C4-2B (cell line): ENCODE data around the gene FBXO21.
"Not testable (repeated sequence)": the region's sequence is repeated elsewhere in the genome, so short reads cannot be mapped to it uniquely, and the experiment has no call there.

ENCODE experiments used
- H3K27ac ChIP-seq: fragments of 450-650 bp; 2 replicates; pipeline ENCODE4 v1.5.1; 2017
- CTCF ChIP-seq: fragments of 450-650 bp; conservative IDR thresholded peaks from 2 replicates; pipeline ENCODE4 v1.5.1; 2017; ENCODE audit warnings: mild to moderate bottlenecking
- ZFX ChIP-seq: fragments of 450-650 bp; IDR thresholded peaks from 2 replicates; pipeline ENCODE4 v1.6.1; 2017

FBXO21 gene

GRCh38 chr12:117210266-117210918 is 20.1 kb upstream of the FBXO21 start:
- H3K27ac ChIP-seq: no peak overlapping the region
- TF ChIP-seq ZFX (no peak), CTCF (no peak)

GRCh38 chr12:117209626-117210025 is 19.4 kb upstream of the FBXO21 start:
- TF ChIP-seq ZFX (no peak), CTCF (no peak)
- no peak overlapping the region for H3K27ac ChIP-seq

- H3K27ac ChIP-seq: no peak overlapping the region
- no peak for TF ChIP-seq ZFX
- TF ChIP-seq CTCF: no peak
Measured at GRCh38 chr12:117208811-117209455, 18.7 kb upstream of the FBXO21 start.

GRCh38 chr12:117208206-117208605 is 17.9 kb upstream of the FBXO21 start:
- H3K27ac ChIP-seq: no peak overlapping the region
- no peak for TF ChIP-seq ZFX
- TF ChIP-seq CTCF: no peak

GRCh38 chr12:117207675-117208074 is 17.4 kb upstream of the FBXO21 start:
- no peak overlapping the region for H3K27ac ChIP-seq
- no peak for TF ChIP-seq CTCF
- TF ChIP-seq ZFX: no peak

GRCh38 chr12:117202556-117202955 is 12.3 kb upstream of the FBXO21 start:
- no peak for TF ChIP-seq CTCF
- no peak for TF ChIP-seq ZFX
- H3K27ac ChIP-seq: no peak overlapping the region

GRCh38 chr12:117202033-117202432 is 11.8 kb upstream of the FBXO21 start:
- H3K27ac ChIP-seq: no peak overlapping the region
- no peak for TF ChIP-seq ZFX
- no peak for TF ChIP-seq CTCF

- H3K27ac ChIP-seq: not testable (repeated sequence)
Measured at GRCh38 chr12:117199956-117200744, 9.9 kb upstream of the FBXO21 start.

GRCh38 chr12:117196334-117196733 is 6.1 kb upstream of the FBXO21 start:
- not testable (repeated sequence) for H3K27ac ChIP-seq

GRCh38 chr12:117195027-117195426 is 4.8 kb upstream of the FBXO21 start:
- H3K27ac ChIP-seq: not testable (repeated sequence)
